Measurements from ENCODE around the gene SHISA6.

The SHISA6 gene

DNA sequence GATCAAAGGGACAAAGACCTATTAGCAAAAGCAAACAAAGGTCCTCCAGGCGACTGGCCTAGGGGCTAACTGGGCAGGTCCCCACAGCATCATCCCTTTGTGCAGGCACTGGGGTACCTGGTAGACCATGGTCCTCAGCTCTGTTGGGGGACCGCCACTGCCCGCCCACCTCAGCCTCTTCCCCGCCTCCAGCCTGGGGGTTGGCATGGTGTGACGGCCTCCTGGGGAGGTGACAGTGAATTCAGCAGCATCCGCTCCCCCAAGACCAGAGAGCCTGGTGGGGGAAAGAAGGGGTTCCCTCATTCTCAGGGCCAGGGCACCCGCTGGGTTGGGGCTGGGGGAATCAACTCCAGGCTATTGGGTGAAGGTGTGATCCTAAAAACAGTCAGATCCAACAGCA lies 318.6 kb downstream of the SHISA6 start:
- TF ChIP-seq, protein P1, sequence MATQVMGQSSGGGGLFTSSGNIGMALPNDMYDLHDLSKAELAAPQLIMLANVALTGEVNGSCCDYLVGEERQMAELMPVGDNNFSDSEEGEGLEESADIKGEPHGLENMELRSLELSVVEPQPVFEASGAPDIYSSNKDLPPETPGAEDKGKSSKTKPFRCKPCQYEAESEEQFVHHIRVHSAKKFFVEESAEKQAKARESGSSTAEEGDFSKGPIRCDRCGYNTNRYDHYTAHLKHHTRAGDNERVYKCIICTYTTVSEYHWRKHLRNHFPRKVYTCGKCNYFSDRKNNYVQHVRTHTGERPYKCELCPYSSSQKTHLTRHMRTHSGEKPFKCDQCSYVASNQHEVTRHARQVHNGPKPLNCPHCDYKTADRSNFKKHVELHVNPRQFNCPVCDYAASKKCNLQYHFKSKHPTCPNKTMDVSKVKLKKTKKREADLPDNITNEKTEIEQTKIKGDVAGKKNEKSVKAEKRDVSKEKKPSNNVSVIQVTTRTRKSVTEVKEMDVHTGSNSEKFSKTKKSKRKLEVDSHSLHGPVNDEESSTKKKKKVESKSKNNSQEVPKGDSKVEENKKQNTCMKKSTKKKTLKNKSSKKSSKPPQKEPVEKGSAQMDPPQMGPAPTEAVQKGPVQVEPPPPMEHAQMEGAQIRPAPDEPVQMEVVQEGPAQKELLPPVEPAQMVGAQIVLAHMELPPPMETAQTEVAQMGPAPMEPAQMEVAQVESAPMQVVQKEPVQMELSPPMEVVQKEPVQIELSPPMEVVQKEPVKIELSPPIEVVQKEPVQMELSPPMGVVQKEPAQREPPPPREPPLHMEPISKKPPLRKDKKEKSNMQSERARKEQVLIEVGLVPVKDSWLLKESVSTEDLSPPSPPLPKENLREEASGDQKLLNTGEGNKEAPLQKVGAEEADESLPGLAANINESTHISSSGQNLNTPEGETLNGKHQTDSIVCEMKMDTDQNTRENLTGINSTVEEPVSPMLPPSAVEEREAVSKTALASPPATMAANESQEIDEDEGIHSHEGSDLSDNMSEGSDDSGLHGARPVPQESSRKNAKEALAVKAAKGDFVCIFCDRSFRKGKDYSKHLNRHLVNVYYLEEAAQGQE (IDR thresholded peaks at IDR 0.05; ENCODE audit: low read depth): no peak
- TF ChIP-seq, protein P2, sequence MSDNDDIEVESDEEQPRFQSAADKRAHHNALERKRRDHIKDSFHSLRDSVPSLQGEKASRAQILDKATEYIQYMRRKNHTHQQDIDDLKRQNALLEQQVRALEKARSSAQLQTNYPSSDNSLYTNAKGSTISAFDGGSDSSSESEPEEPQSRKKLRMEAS (IDR thresholded peaks at IDR 0.05): no peak
- TF ChIP-seq TCF12 (IDR thresholded peaks at IDR 0.05; ENCODE audit: low read depth) (no peak), EGR1 (IDR thresholded peaks at IDR 0.05) (no peak), TAF1 (IDR thresholded peaks at IDR 0.05; ENCODE audit: low read depth) (no peak), CEBPB (IDR thresholded peaks at IDR 0.05) (no peak), TEAD4 (IDR thresholded peaks at IDR 0.05) (no peak), CREB1 (IDR thresholded peaks at IDR 0.05; ENCODE audit: low read depth) (no peak)
- TF ChIP-seq, protein P3, sequence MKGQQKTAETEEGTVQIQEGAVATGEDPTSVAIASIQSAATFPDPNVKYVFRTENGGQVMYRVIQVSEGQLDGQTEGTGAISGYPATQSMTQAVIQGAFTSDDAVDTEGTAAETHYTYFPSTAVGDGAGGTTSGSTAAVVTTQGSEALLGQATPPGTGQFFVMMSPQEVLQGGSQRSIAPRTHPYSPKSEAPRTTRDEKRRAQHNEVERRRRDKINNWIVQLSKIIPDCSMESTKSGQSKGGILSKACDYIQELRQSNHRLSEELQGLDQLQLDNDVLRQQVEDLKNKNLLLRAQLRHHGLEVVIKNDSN (IDR thresholded peaks at IDR 0.05): no peak

DNA sequence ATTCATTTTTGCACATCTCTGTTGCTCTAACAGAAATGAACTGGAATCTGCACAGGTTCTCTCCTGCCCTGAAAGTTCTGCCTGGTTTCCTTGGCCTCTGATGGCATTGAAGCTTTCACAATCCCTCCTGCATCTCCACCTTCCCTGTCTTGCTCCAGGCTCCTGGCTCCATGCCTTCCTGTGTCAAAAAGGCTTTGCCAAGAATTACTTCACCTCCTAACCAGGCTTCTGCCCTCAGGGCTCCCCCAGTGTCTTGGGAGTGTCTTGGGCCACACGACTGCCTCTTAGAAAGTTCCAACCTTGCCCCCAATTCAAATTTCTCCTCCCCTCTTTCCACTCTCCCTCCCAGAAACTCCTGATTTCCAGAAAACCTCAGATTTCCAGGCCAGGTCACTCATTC lies 320.3 kb downstream of the SHISA6 start:
- TF ChIP-seq CREB1 (IDR thresholded peaks at IDR 0.05; ENCODE audit: low read depth) (no peak), EGR1 (IDR thresholded peaks at IDR 0.05) (no peak)

DNA sequence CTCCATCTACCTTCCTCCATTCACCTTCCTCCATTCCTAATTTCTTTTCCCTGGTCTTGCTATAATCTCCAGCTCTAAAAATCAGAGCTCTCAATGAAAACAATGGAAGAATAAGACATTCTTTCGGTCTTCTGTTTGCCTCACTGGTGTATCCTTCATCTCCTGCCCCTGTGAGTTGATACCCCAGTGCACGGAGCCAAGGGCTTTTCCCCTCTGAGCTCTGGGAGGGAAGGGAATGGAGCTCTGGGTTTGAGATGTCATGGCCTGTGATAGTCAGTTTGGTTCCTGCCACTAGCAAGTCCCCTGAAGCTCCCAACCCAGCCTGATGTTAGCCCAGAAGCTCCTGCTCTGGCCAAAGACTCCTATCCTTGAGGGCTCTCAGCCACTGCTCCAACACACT lies 320.7 kb downstream of the SHISA6 start:
- no peak for TF ChIP-seq CREB1 (IDR thresholded peaks at IDR 0.05; ENCODE audit: low read depth)
- no peak for TF ChIP-seq EP300 (IDR thresholded peaks at IDR 0.05; ENCODE audit: borderline replicate concordance)
- TF ChIP-seq, protein P3 (IDR thresholded peaks at IDR 0.05): no peak
- TF ChIP-seq CEBPB (IDR thresholded peaks at IDR 0.05): no peak
- TF ChIP-seq YY1 (IDR thresholded peaks at IDR 0.05; ENCODE audit: low read depth): no peak
- TF ChIP-seq TAF1 (IDR thresholded peaks at IDR 0.05; ENCODE audit: low read depth): no peak
- TF ChIP-seq, protein P1 (IDR thresholded peaks at IDR 0.05; ENCODE audit: low read depth): no peak
- no peak for TF ChIP-seq RAD21 (IDR thresholded peaks at IDR 0.05; ENCODE audit: low read depth)
- TF ChIP-seq, protein P2 (IDR thresholded peaks at IDR 0.05): no peak
- no peak for TF ChIP-seq TEAD4 (IDR thresholded peaks at IDR 0.05)
- TF ChIP-seq TCF12 (IDR thresholded peaks at IDR 0.05; ENCODE audit: low read depth): no peak
- no peak for TF ChIP-seq FOXM1 (IDR thresholded peaks at IDR 0.05; ENCODE audit: borderline replicate concordance, low read depth)

DNA sequence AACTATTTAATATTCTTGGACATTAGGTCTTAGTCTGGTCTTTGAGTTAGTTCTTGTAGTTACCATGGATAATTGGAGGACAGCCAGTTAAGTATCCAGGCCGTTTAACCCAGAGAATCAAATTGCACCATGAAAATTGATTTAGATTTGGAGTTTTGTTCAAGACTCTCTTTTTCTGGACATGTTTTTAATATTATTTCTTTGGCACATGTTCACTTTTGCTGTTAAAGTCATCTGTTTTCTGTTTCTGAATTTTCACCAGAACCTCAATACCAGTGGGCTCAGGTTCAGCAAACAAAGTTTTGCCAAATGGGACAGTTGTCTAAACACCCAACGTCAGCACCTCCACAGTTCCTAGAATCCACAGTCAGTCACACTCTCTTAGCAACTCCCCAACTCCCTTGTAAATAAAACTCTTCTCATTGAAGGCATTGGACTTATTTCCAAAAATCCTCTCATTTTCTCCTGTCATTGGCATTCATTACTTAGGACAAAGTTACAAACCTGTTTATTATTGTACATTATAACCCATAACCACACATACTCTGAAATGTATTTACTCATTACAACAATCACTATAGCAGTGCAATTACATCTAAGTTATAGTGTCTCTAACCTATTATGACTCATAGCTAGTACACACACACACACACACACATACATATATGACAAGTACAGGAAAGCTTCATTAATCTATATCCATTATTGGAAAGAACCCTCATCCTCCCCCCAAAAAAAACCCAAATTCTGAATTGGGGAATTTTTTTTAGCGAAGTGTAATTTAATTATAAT lies 323.8 kb downstream of the SHISA6 start:
- TF ChIP-seq EGR1 (IDR thresholded peaks at IDR 0.05) (no peak), TAF1 (IDR thresholded peaks at IDR 0.05; ENCODE audit: low read depth) (no peak)

DNA sequence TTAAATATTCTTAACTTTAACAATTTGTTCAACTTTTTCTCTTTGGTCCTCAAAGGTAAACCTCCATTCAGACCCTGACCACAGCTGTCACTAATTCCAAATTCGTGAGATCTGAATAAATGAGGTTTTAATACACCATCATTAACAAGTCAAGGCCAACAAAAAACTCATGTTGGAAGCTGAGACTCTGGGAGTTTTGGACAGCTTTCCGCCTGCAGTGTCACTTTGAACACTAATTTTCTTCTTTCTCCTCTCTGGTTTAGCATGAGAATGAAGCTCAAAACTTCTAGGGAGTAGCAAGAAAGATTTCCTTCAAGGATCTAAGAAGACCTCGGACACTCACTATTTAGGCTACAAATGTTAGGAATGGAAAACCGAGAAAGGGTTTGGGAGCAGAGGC lies 324.6 kb downstream of the SHISA6 start:
- TF ChIP-seq RAD21 (IDR thresholded peaks at IDR 0.05; ENCODE audit: low read depth) (no peak), TEAD4 (IDR thresholded peaks at IDR 0.05) (no peak), YY1 (IDR thresholded peaks at IDR 0.05; ENCODE audit: low read depth) (no peak), FOXM1 (IDR thresholded peaks at IDR 0.05; ENCODE audit: borderline replicate concordance, low read depth) (no peak), NFIC (IDR thresholded peaks at IDR 0.05) (no peak), CREB1 (IDR thresholded peaks at IDR 0.05; ENCODE audit: low read depth) (no peak), TCF12 (IDR thresholded peaks at IDR 0.05; ENCODE audit: low read depth) (no peak), CEBPB (IDR thresholded peaks at IDR 0.05) (no peak), EGR1 (IDR thresholded peaks at IDR 0.05) (no peak), ZBTB7A (IDR thresholded peaks at IDR 0.05; ENCODE audit: low read depth) (no peak)
- TF ChIP-seq, protein P2 (IDR thresholded peaks at IDR 0.05): no peak
- TF ChIP-seq, protein P1 (IDR thresholded peaks at IDR 0.05; ENCODE audit: low read depth): no peak
- TF ChIP-seq, protein P3 (IDR thresholded peaks at IDR 0.05): no peak

All from Ishikawa (cell line).